SK-N-SH (cell line): ENCODE measurements around the gene GDF9. TPM values are rescaled to one million over a fixed set of nuclear protein-coding genes. Genes with fewer than 3 reads are reported as not detected.

Source experiments
- CTCF ChIA-PET: fragments of 300-600, 350-600 bp; formaldehyde crosslinking; extraction: SDS; loops from one replicate; lab custom pipeline; 2021; lab: Yijun Ruan, JAX
- POLR2A ChIA-PET: fragments of 350-600 bp; sonication (Branson Sonifier 250); formaldehyde crosslinking; extraction: SDS; loops from one replicate; lab custom pipeline; 2020; ENCODE audit warnings: antibody characterized with exemption, inconsistent platforms; lab: Yijun Ruan, JAX
- DNase-seq: peaks from one replicate; pipeline ENCODE4 v3.0.0; 2012
- H2AFZ ChIP-seq: fragments of 200-600 bp; sonication (generic); 2 replicates; pipeline ENCODE4 v1.8.1; 2016; ENCODE audit warnings: antibody characterized with exemption, mild to moderate bottlenecking, low read depth
- H3F3A ChIP-seq: fragments of 200-600 bp; sonication (generic); replicated peaks from 2 replicates; pipeline ENCODE3; 2016; ENCODE audit warnings: antibody characterized with exemption, mild to moderate bottlenecking; ENCODE audit not compliant: insufficient read depth
- H3K27ac ChIP-seq, 2 experiments: fragments of 200-500 bp in 1 of 2; fragments of 200-600 bp in 1 of 2; sonication (Bioruptor generic) in 1 of 2; sonication (generic), shearing (Covaris generic) in 1 of 2; 2 replicates each; pipeline versions ENCODE4 v1.5.1 to v1.6.1; 2014 to 2016; ENCODE audit warnings: low read depth in 2 of 2, inconsistent platforms in 1 of 2, low read length in 1 of 2, mild to moderate bottlenecking in 1 of 2, mixed read lengths in 1 of 2
- H3K27me3 ChIP-seq: fragments of 200-600 bp; sonication (generic), shearing (Covaris generic); 2 replicates; pipeline ENCODE4 v1.6.1; 2016; ENCODE audit warnings: mixed run types; ENCODE audit not compliant: insufficient read depth
- H3K36me3 ChIP-seq, 2 experiments: fragments of 200-500 bp in 1 of 2; fragments of 200-600 bp in 1 of 2; sonication (Bioruptor generic) in 1 of 2; sonication (generic) in 1 of 2; replicated peaks in 1 of 2; 2 replicates each; pipeline versions ENCODE3 to v1.5.1; 2014 to 2016; ENCODE audit warnings: low read length in 1 of 2, mild to moderate bottlenecking in 1 of 2; ENCODE audit not compliant: insufficient read depth in 2 of 2, control insufficient read depth in 1 of 2
- H3K4me1 ChIP-seq, 2 experiments: fragments of 200-500 bp in 1 of 2; fragments of 200-600 bp in 1 of 2; sonication (Bioruptor generic) in 1 of 2; sonication (generic), shearing (Covaris generic) in 1 of 2; 2 replicates each; pipeline versions ENCODE4 v1.5.1 to v1.6.1; 2014 to 2016; ENCODE audit warnings: low read depth in 1 of 2, low read length in 1 of 2, mixed run types in 1 of 2; ENCODE audit not compliant: insufficient read depth in 2 of 2, control insufficient read depth in 1 of 2
- H3K4me2 ChIP-seq: fragments of 200-600 bp; sonication (generic), shearing (Covaris generic); 2 replicates; pipeline ENCODE4 v1.6.1; 2017; ENCODE audit warnings: mixed run types
- H3K4me3 ChIP-seq, 2 experiments: fragments of 200-500 bp in 1 of 2; fragments of 200-600 bp in 1 of 2; sonication (Bioruptor generic) in 1 of 2; sonication (generic), shearing (Covaris generic) in 1 of 2; 2 replicates each; pipeline versions ENCODE4 v1.5.1 to v1.8.1; 2014 to 2016; ENCODE audit warnings: low read depth in 2 of 2, inconsistent platforms in 1 of 2, low read length in 1 of 2, mild to moderate bottlenecking in 1 of 2, mixed read lengths in 1 of 2, moderate library complexity in 1 of 2
- H3K79me2 ChIP-seq: fragments of 200-600 bp; sonication (generic); 2 replicates; pipeline ENCODE4 v1.8.1; 2017; ENCODE audit warnings: mild to moderate bottlenecking; ENCODE audit not compliant: insufficient read depth
- H3K9ac ChIP-seq: fragments of 200-600 bp; sonication (generic); 2 replicates; pipeline ENCODE4 v1.6.1; 2017; ENCODE audit warnings: mixed run types
- H3K9me2 ChIP-seq: fragments of 200-600 bp; sonication (generic); 2 replicates; pipeline ENCODE4 v1.6.1; 2017; ENCODE audit warnings: mixed run types
- H3K9me3 ChIP-seq: fragments of 200-600 bp; sonication (generic); 2 replicates; pipeline ENCODE4 v1.6.1; 2017; ENCODE audit warnings: mixed run types, mild to moderate bottlenecking, moderate library complexity
- H4K20me1 ChIP-seq: fragments of 200-600 bp; sonication (generic); 2 replicates; pipeline ENCODE4 v1.6.1; 2017; ENCODE audit warnings: mild to moderate bottlenecking, mixed run types; ENCODE audit not compliant: insufficient read depth
- CTCF ChIP-seq: fragments of 200-600 bp; sonication (generic); IDR thresholded peaks from 2 replicates; pipeline ENCODE4 v1.6.1; 2017; ENCODE audit warnings: antibody characterized with exemption, mild to moderate bottlenecking, moderate library complexity
- EP300 ChIP-seq, 2 experiments: IDR thresholded peaks; 2 replicates each; pipeline versions ENCODE4 v1.4.0 to v1.6.1; 2012; ENCODE audit warnings: borderline replicate concordance in 1 of 2, low read depth in 1 of 2, low read length in 1 of 2
- EZH2phosphoT487 ChIP-seq: fragments of 200-600 bp; sonication (generic); IDR thresholded peaks from 2 replicates; pipeline ENCODE4 v1.6.1; 2017; ENCODE audit warnings: low read depth, mixed run types, mild to moderate bottlenecking, antibody characterized with exemption, moderate library complexity, borderline replicate concordance
- FOXM1 ChIP-seq: IDR thresholded peaks from 2 replicates; pipeline ENCODE4 v1.4.0; 2012; ENCODE audit warnings: low read depth, mild to moderate bottlenecking
- GABPA ChIP-seq: IDR thresholded peaks from 2 replicates; pipeline ENCODE4 v1.4.0; 2012; ENCODE audit warnings: low read depth, mild to moderate bottlenecking
- GATA2 ChIP-seq: sonication (generic); formaldehyde crosslinking; IDR thresholded peaks from 2 replicates; pipeline ENCODE4 v1.5.0; 2020; ENCODE audit warnings: mild to moderate bottlenecking, missing genetic modification reagents
- MAX ChIP-seq: IDR thresholded peaks from 2 replicates; pipeline ENCODE4 v1.4.0; 2012; ENCODE audit warnings: low read depth
- MXI1 ChIP-seq: IDR thresholded peaks from 2 replicates; pipeline ENCODE4 v1.6.1; 2012; ENCODE audit warnings: mild to moderate bottlenecking, low read depth, low read length, improper control_type of control experiment
- NRF1 ChIP-seq: IDR thresholded peaks from 2 replicates; pipeline ENCODE4 v1.6.1; 2012; ENCODE audit warnings: low read depth, mild to moderate bottlenecking, low read length
- PBX3 ChIP-seq: IDR thresholded peaks from 2 replicates; pipeline ENCODE4; 2012
- POLR2AphosphoS5 ChIP-seq: IDR thresholded peaks from 2 replicates; pipeline ENCODE4 v1.6.1; 2012; ENCODE audit warnings: low read depth, low read length
- RAD21 ChIP-seq: IDR thresholded peaks from 2 replicates; pipeline ENCODE4 v1.6.1; 2012; ENCODE audit warnings: mild to moderate bottlenecking, low read length
- RCOR1 ChIP-seq: fragments of 150-350 bp; IDR thresholded peaks from 2 replicates; pipeline ENCODE4 v1.6.1; 2017; ENCODE audit warnings: antibody characterized with exemption, low read length
- SIN3A ChIP-seq: IDR thresholded peaks from 2 replicates; pipeline ENCODE4 v1.6.1; 2012; ENCODE audit warnings: low read depth, mild to moderate bottlenecking, low read length, moderate library complexity, borderline replicate concordance
- TEAD4 ChIP-seq: IDR thresholded peaks from 2 replicates; pipeline ENCODE4 v1.4.0; 2012; ENCODE audit warnings: mild to moderate bottlenecking, borderline replicate concordance; ENCODE audit not compliant: insufficient read depth
- USF2 ChIP-seq: fragments of 150-350 bp; IDR thresholded peaks from 2 replicates; pipeline ENCODE4 v1.6.1; 2017; ENCODE audit warnings: antibody characterized with exemption, low read length, low read depth, borderline replicate concordance
- WGBS: methylation state at CpG from one replicate; pipeline ENCODE4 v1.1.6; 2017; ENCODE audit warnings: low lambda C conversion rate; 5-methylcytosine and 5-hydroxymethylcytosine counted together
- polyA plus RNA-seq, 3 experiments: library from polyadenylated mRNA; depleted of rRNA; stranded (reverse); fragments of >200 nt; gene quantifications; 2 replicates each; pipeline ENCODE4 v1.2.3, GENCODE V29; 2012

The GDF9 gene
- polyA plus RNA-seq, 1 of the 3 experiments (the other 2 are of a cell fraction): 0.82 TPM

GRCh38 chr5:132873119-132873929 lies 7.1 kb upstream of the GDF9 start, which contains the start of gene LEAP2 (continued):
- TF ChIP-seq RCOR1: no peak
- TF ChIP-seq SIN3A: no peak
- TF ChIP-seq MAX: no peak

- TF ChIP-seq POLR2AphosphoS5 (no peak), GATA2 (CRISPR knock-in tag) (no peak), MXI1 (no peak), USF2 (no peak), MAX (no peak), GABPA (no peak)
- Histone ChIP-seq H3K79me2 (peaks cover 6% of the 10 kb centered on the region), H3K36me3 (peaks cover 49 to 81% of the 10 kb centered on the region in 2 experiments), H3K9me2 (no peaks in the 10 kb centered on the region), H3F3A (peaks cover 20% of the 10 kb centered on the region), H3K27me3 (no peaks in the 10 kb centered on the region), H3K4me2 (no peak overlapping the region), H3K27ac (no peak overlapping the region), H3K9me3 (no peaks in the 10 kb centered on the region), H3K9ac (no peak overlapping the region), H4K20me1 (0 out of 2 replicates have a peak, but pooled peaks cover 3% of the 10 kb centered on the region), H3K4me3 (no peak overlapping the region), H3K4me1 (peaks cover 2 to 3% of the 10 kb centered on the region in 2 experiments; a peak in 1 of 4 replicates), H2AFZ (no peak overlapping the region)
- no peak for DNase-seq
- WGBS: 100% methylated on average over 1 of the region's 1 CpG
- ChIA-PET POLR2A (no interaction called here), CTCF (interaction anchor here (0.6 to 11.1 kb wide), 4 partner anchors 10 to 42 kb away, joined by 3 to 75 read pairs (median 6); partner anchors contain the start of gene SHROOM1)
Observed at GRCh38 chr5:132872788-132873118, 6.5 kb upstream of the GDF9 start.

- DNase-seq: no peak
- Histone ChIP-seq H4K20me1 (0 out of 2 replicates have a peak, but pooled peaks cover 2% of the 10 kb centered on the region), H3F3A (peaks cover 11% of the 10 kb centered on the region), H3K9me3 (no peaks in the 10 kb centered on the region), H3K4me1 (peaks cover 7% of the 10 kb centered on the region in 2 experiments; a peak in 3 of 4 replicates), H3K4me2 (no peak overlapping the region), H2AFZ (no peak overlapping the region), H3K9ac (no peak overlapping the region), H3K27me3 (no peaks in the 10 kb centered on the region), H3K9me2 (no peaks in the 10 kb centered on the region), H3K79me2 (peaks cover 17% of the 10 kb centered on the region), H3K27ac (no peak overlapping the region; a peak in 1 of 4 replicates), H3K4me3 (no peak overlapping the region), H3K36me3 (peaks cover 45 to 73% of the 10 kb centered on the region in 2 experiments)
- ChIA-PET CTCF (interaction anchor here (0.6 to 11.1 kb wide), 3 partner anchors 11 to 41 kb away, joined by 3 to 75 read pairs (median 7); partner anchors contain the start of gene SHROOM1), POLR2A (no interaction called here)
- 98% methylated on average over 4 of the region's 5 CpGs for WGBS
- TF ChIP-seq GABPA (no peak), GATA2 (CRISPR knock-in tag) (no peak), EP300 (IDR thresholded peaks at IDR 0.05; ENCODE audit: borderline replicate concordance in 1 of 2, low read depth in 1 of 2, low read length in 1 of 2) (no peak), CTCF (no peak), TEAD4 (no peak), EZH2phosphoT487 (no peak), RAD21 (no peak), NRF1 (no peak), FOXM1 (no peak), PBX3 (no peak), USF2 (no peak)
Observed at GRCh38 chr5:132871459-132872284, 5.4 kb upstream of the GDF9 start.
